Activated B cell treated with CpG ODN at 0.5 μM for 24 hours (primary cell): ENCODE data around the gene SHISA6. TPM values are rescaled to one million over a fixed set of nuclear protein-coding genes. Genes with fewer than 3 reads are reported as not detected.

Experiments used
- ATAC-seq: fragments of 200-7000 bp; cut with Tn5 transposase; one replicate; pipeline ENCODE4 v1.10.0; 2021; ENCODE audit warnings: low read depth, mild to moderate bottlenecking, moderate library complexity
- CTCF ChIA-PET: fragments of 350-600 bp; sonication (Branson Sonifier 250); formaldehyde crosslinking; loops from one replicate; lab custom pipeline; 2021; ENCODE audit warnings: antibody characterized with exemption; lab: Charles Lee
- POLR2A ChIA-PET: fragments of 350-600 bp; sonication (Branson Sonifier 250); formaldehyde crosslinking; loops from one replicate; lab custom pipeline; 2021; ENCODE audit warnings: antibody characterized with exemption; lab: Charles Lee
- DNase-seq: peaks from one replicate; pipeline ENCODE4 v3.0.0; 2022
- H3K27ac Mint-ChIP-seq: one replicate; pipeline ENCODE4 v1.8.0; 2020; ENCODE audit warnings: mixed read lengths
- H3K27me3 Mint-ChIP-seq: one replicate; pipeline ENCODE4 v1.8.0; 2021; ENCODE audit warnings: mixed read lengths
- H3K36me3 Mint-ChIP-seq: one replicate; pipeline ENCODE4 v1.8.0; 2021; ENCODE audit warnings: low read depth, mixed read lengths
- H3K4me1 Mint-ChIP-seq: one replicate; pipeline ENCODE4 v1.8.0; 2021; ENCODE audit warnings: mixed read lengths
- H3K4me3 Mint-ChIP-seq: one replicate; pipeline ENCODE4 v1.8.0; 2020; ENCODE audit warnings: mild to moderate bottlenecking, mixed read lengths
- H3K9me3 Mint-ChIP-seq: one replicate; pipeline ENCODE4 v1.8.0; 2020; ENCODE audit warnings: mixed read lengths
- CTCF ChIP-seq: fragments of 200-600 bp; IDR thresholded peaks from one replicate; pipeline ENCODE4 v1.8.0; 2022; ENCODE audit warnings: antibody characterized with exemption, mild to moderate bottlenecking
- intact Hi-C: fragments of 100-400 bp; cut with micrococcal nuclease; formaldehyde crosslinking; loops from one replicate; pipeline ENCODE4 v1.15.1; 2024
- total RNA-seq: library from RNA; stranded (reverse); gene quantifications from 2 replicates; pipeline ENCODE4 v1.2.3, GENCODE V29; 2022

Gene SHISA6
- total RNA-seq, 1 donor from 2014 or later, result not detected

- intact Hi-C loops, result no loop called here
- ChIA-PET POLR2A (no interaction called here), CTCF (no interaction called here)
- H3K4me1 Mint-ChIP-seq, result no peaks in the 10 kb centered on the region
- H3K36me3 Mint-ChIP-seq, result no peaks in the 10 kb centered on the region
- no peak for DNase-seq
- no peaks in the 10 kb centered on the region for H3K9me3 Mint-ChIP-seq
- no peaks in the 10 kb centered on the region for H3K27me3 Mint-ChIP-seq
- ATAC-seq, result no peak
- no peak for TF ChIP-seq CTCF
- no peak overlapping the region for H3K4me3 Mint-ChIP-seq
- H3K27ac Mint-ChIP-seq, result no peak overlapping the region
Measured at GRCh38 chr17:11490171-11490755, 249.2 kb downstream of the SHISA6 start.

GRCh38 chr17:11492511-11492910 is 251.5 kb downstream of the SHISA6 start:
- ATAC-seq, result no peak
- Mint-ChIP-seq H3K27me3 (no peaks in the 10 kb centered on the region), H3K4me3 (no peak overlapping the region), H3K27ac (no peak overlapping the region), H3K36me3 (no peaks in the 10 kb centered on the region), H3K9me3 (no peaks in the 10 kb centered on the region), H3K4me1 (no peaks in the 10 kb centered on the region)
- POLR2A ChIA-PET, result no interaction called here
- CTCF ChIA-PET, result no interaction called here
- intact Hi-C loops, result no loop called here
- DNase-seq, result no peak
- no peak for TF ChIP-seq CTCF

DNA sequence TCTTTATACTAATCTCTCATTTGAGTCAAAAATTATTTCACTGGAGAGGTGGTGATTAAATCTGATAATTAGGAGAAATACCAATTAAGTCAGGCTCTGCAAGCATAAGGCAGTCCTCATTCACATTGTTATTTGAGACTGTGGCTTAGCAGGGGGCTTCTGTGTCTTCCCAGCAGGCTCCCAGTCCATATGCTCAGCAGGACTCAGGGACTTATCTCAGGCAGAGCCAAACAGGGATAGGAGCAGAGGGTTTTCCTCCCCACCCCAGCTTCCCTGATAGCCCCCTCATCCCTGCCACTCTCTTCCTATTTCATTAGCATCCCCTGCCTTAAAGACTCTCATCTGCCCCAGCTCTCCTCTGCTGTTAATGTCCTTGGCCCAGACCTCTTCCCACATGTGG is 252.9 kb downstream of the SHISA6 start:
- no peak for DNase-seq
- TF ChIP-seq CTCF, result no peak
- ATAC-seq, result no peak
- Mint-ChIP-seq H3K27ac (no peak overlapping the region), H3K27me3 (no peaks in the 10 kb centered on the region), H3K4me1 (no peaks in the 10 kb centered on the region), H3K9me3 (no peaks in the 10 kb centered on the region), H3K36me3 (no peaks in the 10 kb centered on the region), H3K4me3 (no peak overlapping the region)
- intact Hi-C loops, result no loop called here
- ChIA-PET POLR2A (no interaction called here), CTCF (no interaction called here)

DNA sequence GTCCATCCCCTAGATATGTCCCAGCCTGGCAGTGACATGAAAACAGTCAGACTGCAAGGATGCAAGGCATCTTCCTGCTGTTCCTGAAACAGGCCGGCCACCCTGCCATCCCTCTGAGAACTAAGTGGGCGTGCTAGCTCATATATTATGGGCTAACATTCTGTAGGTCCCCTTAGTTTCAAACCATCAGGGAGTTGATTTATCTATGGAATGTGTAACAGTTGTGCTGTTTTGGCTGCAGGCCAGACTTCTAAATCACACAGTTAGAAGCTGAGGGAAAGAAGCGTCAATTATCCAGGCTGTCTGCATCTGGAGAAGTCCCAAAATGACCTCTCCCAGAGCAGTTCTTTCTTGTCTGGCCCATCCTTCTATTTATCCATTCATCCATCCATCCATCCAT is 254.6 kb downstream of the SHISA6 start:
- H3K4me1 Mint-ChIP-seq, result no peaks in the 10 kb centered on the region
- H3K27me3 Mint-ChIP-seq, result no peaks in the 10 kb centered on the region
- no peak overlapping the region for H3K27ac Mint-ChIP-seq
- ChIA-PET CTCF (no interaction called here), POLR2A (no interaction called here)
- no peak for TF ChIP-seq CTCF
- DNase-seq (no peak), ATAC-seq (no peak)
- intact Hi-C loops, result no loop called here
- no peak overlapping the region for H3K4me3 Mint-ChIP-seq
- no peaks in the 10 kb centered on the region for H3K36me3 Mint-ChIP-seq
- no peaks in the 10 kb centered on the region for H3K9me3 Mint-ChIP-seq

DNA sequence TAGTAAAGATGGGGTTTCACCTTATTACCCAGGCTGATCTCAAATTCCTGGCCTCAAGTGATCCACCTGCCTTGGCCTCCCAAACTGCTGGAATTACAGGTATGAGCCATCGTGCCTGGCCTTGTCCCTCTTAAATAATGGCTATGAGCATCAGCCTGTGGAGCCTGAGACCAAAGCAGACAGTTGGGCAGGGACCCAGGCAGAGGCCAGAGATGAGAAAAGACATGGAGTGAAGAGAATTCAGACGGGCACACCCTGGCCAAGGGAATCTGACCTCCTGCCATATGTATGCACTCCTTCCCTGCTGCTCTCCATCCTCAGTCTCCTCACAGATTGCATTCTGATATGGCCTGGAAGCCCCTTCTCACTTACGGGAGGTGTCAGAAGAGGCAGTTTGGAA is 258.9 kb downstream of the SHISA6 start:
- H3K36me3 Mint-ChIP-seq, result no peaks in the 10 kb centered on the region
- H3K27me3 Mint-ChIP-seq, result no peaks in the 10 kb centered on the region
- ChIA-PET POLR2A (no interaction called here), CTCF (no interaction called here)
- H3K4me1 Mint-ChIP-seq, result no peaks in the 10 kb centered on the region
- no peaks in the 10 kb centered on the region for H3K9me3 Mint-ChIP-seq
- intact Hi-C loops, result no loop called here
- DNase-seq (no peak), ATAC-seq (no peak)
- TF ChIP-seq CTCF, result no peak
- H3K27ac Mint-ChIP-seq, result no peak overlapping the region
- no peak overlapping the region for H3K4me3 Mint-ChIP-seq
